GM12878 (cell line): ENCODE data around the gene RXFP4. TPM values are rescaled to one million over a fixed set of nuclear protein-coding genes. Genes with fewer than 3 reads are reported as not detected.

Source experiments
- ATF7 ChIP-seq: fragments of 450-650 bp; IDR thresholded peaks from 2 replicates; pipeline ENCODE4 v1.6.1; 2016; ENCODE audit warnings: low read depth, mild to moderate bottlenecking
- CBX5 ChIP-seq: sonication (generic); IDR thresholded peaks from 2 replicates; pipeline ENCODE4 v1.6.1; 2016; ENCODE audit warnings: low read depth, moderate library complexity, mild to moderate bottlenecking, inconsistent platforms
- CHD1 ChIP-seq: IDR thresholded peaks from 2 replicates; pipeline ENCODE4 v1.6.1; 2012; ENCODE audit warnings: low read depth, low read length, improper control_type of control experiment
- CREB1 ChIP-seq: IDR thresholded peaks from 2 replicates; pipeline ENCODE4 v1.6.1; 2012; ENCODE audit warnings: low read depth, mild to moderate bottlenecking, inconsistent platforms
- KLF5 ChIP-seq: fragments of 450-650 bp; IDR thresholded peaks from 2 replicates; pipeline ENCODE4 v1.6.1; 2014; ENCODE audit warnings: mild to moderate bottlenecking; ENCODE audit not compliant: partially characterized antibody
- LARP7 ChIP-seq: fragments of 450-650 bp; IDR thresholded peaks from 2 replicates; pipeline ENCODE4 v1.6.1; 2017; ENCODE audit warnings: mild to moderate bottlenecking
- MEF2A ChIP-seq: IDR thresholded peaks from 2 replicates; pipeline ENCODE4 v1.6.1; 2011; ENCODE audit warnings: low read depth, mild to moderate bottlenecking, low read length, moderate library complexity; ENCODE audit not compliant: insufficient read depth
- MTA2 ChIP-seq: fragments of 450-650 bp; IDR thresholded peaks from 2 replicates; pipeline ENCODE4 v1.6.1; 2016; ENCODE audit warnings: low read depth, mild to moderate bottlenecking, moderate library complexity
- RAD51 ChIP-seq: fragments of 450-650 bp; IDR thresholded peaks from 2 replicates; pipeline ENCODE4 v1.6.1; 2016; ENCODE audit warnings: moderate library complexity, mild to moderate bottlenecking, inconsistent platforms
- RB1 ChIP-seq: fragments of 450-650 bp; formaldehyde crosslinking; IDR thresholded peaks from 2 replicates; pipeline ENCODE4 v1.6.1; 2017; ENCODE audit warnings: mild to moderate bottlenecking, borderline replicate concordance
- SIX5 ChIP-seq: IDR thresholded peaks from 2 replicates; pipeline ENCODE4 v1.6.1; 2011; ENCODE audit warnings: mild to moderate bottlenecking, low read depth, low read length, moderate library complexity; ENCODE audit not compliant: severe bottlenecking
- SMARCA5 ChIP-seq: fragments of 450-650 bp; IDR thresholded peaks from 2 replicates; pipeline ENCODE4 v1.6.1; 2017; ENCODE audit warnings: mild to moderate bottlenecking
- SMC3 ChIP-seq: IDR thresholded peaks from 2 replicates; pipeline ENCODE4 v1.6.1; 2011; ENCODE audit warnings: low read length, improper control_type of control experiment, borderline replicate concordance
- SREBF1 ChIP-seq: IDR thresholded peaks from 2 replicates; pipeline ENCODE4 v1.6.1; 2012; ENCODE audit warnings: mild to moderate bottlenecking, low read length
- ZNF207 ChIP-seq: fragments of 450-650 bp; IDR thresholded peaks from 2 replicates; pipeline ENCODE4 v1.6.1; 2014; ENCODE audit warnings: antibody characterized with exemption, mild to moderate bottlenecking, borderline replicate concordance
- polyA plus RNA-seq, 11 experiments: library from polyadenylated mRNA; depleted of rRNA in 4 of 11; unstranded in 6 of 11; stranded (reverse) in 5 of 11; fragments of >200 nt; fragmentation: Nextera tagmentation in 4 of 11; fragmentation: Illumina TruSeq in 1 of 11; extraction: Ambion mirVana in 4 of 11; extraction: Trizol in 1 of 11; gene quantifications; 1 replicate in 1 of 11; 2 replicates in 10 of 11; pipeline versions ENCODE4 v1.2.1 to v1.2.3, GENCODE V29; 2011 to 2016; ENCODE audit warnings: inconsistent platforms in 2 of 11, missing spikeins in 2 of 11, low read depth in 1 of 11
- total RNA-seq, 4 experiments: library from RNA; depleted of rRNA in 3 of 4; stranded (reverse); fragments of >200 nt in 3 of 4; fragmentation: Illumina TruSeq in 1 of 4; extraction: Trizol in 1 of 4; gene quantifications; 2 replicates each; pipeline versions ENCODE4 v1.2.1 to v1.2.3, GENCODE V29; 2013 to 2021
- TF ChIP-seq, protein P1 (sequence below): fragments of 450-650 bp; IDR thresholded peaks from 2 replicates; pipeline ENCODE4 v1.6.1; 2018; ENCODE audit warnings: mild to moderate bottlenecking, low read depth, moderate library complexity; ENCODE audit not compliant: partially characterized antibody
- TF ChIP-seq, protein P2 (sequence below): fragments of 450-650 bp; formaldehyde crosslinking; IDR thresholded peaks from 2 replicates; pipeline ENCODE4 v1.5.0; 2022; ENCODE audit warnings: mild to moderate bottlenecking, missing genetic modification characterization
- TF ChIP-seq, protein P3 (sequence below): IDR thresholded peaks from 2 replicates; pipeline ENCODE4 v1.6.1; 2011; ENCODE audit warnings: low read depth, low read length, improper control_type of control experiment, borderline replicate concordance
- TF ChIP-seq, protein P4 (sequence below): fragments of 450-650 bp; IDR thresholded peaks from 2 replicates; pipeline ENCODE4 v1.6.1; 2017; ENCODE audit warnings: mild to moderate bottlenecking, moderate library complexity

RXFP4 gene
- total and polyA plus RNA-seq, 10 of the 15 experiments (the other 5 are each of a cell fraction or from before 2014, with no cell fraction given) = 0.10 to 0.40 (median 0.39) TPM; not detected in 7

DNA sequence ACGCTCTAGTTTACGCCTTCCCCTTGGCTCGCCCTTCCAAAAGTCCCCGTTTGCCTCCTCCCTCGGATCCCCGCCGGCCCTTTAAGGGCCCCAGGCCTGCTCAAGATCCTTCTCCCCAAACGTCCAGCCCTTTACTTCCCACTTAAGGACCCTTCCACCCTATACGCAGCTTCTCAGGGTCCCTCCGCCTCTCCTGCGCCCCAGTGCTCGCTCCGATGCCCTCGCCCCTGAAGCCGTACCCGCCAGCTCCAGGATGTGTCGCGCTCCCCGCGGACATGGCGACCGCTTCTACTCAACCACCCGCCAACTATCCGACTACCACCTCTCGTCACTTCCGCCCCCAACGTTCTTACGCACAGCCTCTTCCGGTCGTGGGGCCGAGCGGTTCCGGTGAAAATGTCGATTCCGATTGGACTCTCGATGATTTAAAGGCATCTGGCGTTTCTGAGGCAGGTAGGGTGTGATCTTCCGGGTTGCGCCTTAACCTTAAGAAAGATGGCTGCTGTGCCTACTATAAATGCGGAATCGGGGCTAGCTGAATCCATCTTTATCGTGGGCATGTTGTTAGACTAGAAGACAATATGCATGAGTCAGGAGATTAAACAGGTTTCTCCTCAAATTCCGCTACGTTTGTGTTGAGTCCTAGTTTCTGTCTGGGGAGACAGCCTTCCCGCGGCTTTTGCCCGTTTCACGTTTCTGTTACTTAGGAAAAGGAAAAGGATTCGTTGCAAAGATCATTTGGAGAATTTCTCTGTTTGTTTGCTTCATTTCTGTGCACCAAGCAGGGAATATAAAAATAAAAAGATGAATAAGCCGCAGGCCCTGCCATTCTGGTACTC, 7.1 kb upstream of the RXFP4 start, which contains the start of gene KHDC4 (continued):
- peak; percentile 64 for TF ChIP-seq SREBF1
- TF ChIP-seq ATF7 = peak; percentile 76
- no peak for TF ChIP-seq SMC3
- TF ChIP-seq CREB1 = peak; percentile 94
- peak; percentile 56; the same call in 1 of the 2 replicates for TF ChIP-seq LARP7
- TF ChIP-seq KLF5 = peak; percentile 44
- TF ChIP-seq, protein P1, sequence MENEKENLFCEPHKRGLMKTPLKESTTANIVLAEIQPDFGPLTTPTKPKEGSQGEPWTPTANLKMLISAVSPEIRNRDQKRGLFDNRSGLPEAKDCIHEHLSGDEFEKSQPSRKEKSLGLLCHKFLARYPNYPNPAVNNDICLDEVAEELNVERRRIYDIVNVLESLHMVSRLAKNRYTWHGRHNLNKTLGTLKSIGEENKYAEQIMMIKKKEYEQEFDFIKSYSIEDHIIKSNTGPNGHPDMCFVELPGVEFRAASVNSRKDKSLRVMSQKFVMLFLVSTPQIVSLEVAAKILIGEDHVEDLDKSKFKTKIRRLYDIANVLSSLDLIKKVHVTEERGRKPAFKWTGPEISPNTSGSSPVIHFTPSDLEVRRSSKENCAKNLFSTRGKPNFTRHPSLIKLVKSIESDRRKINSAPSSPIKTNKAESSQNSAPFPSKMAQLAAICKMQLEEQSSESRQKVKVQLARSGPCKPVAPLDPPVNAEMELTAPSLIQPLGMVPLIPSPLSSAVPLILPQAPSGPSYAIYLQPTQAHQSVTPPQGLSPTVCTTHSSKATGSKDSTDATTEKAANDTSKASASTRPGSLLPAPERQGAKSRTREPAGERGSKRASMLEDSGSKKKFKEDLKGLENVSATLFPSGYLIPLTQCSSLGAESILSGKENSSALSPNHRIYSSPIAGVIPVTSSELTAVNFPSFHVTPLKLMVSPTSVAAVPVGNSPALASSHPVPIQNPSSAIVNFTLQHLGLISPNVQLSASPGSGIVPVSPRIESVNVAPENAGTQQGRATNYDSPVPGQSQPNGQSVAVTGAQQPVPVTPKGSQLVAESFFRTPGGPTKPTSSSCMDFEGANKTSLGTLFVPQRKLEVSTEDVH = peak; percentile 95
- TF ChIP-seq RB1 = peak; percentile 71; the same call in 1 of the 2 replicates
- TF ChIP-seq SMARCA5 = peak; percentile 77; the same call in 1 of the 2 replicates
- 0 out of 2 replicates have a peak, but pooled peaks have one; percentile 46 for TF ChIP-seq ZNF207
- TF ChIP-seq SIX5 = peak; percentile 71
- peak; percentile 87 for TF ChIP-seq MTA2
- TF ChIP-seq CBX5 = no peak
- no peak for TF ChIP-seq RAD51
- TF ChIP-seq CHD1 = no peak
- TF ChIP-seq MEF2A = no peak
- TF ChIP-seq, protein P2, sequence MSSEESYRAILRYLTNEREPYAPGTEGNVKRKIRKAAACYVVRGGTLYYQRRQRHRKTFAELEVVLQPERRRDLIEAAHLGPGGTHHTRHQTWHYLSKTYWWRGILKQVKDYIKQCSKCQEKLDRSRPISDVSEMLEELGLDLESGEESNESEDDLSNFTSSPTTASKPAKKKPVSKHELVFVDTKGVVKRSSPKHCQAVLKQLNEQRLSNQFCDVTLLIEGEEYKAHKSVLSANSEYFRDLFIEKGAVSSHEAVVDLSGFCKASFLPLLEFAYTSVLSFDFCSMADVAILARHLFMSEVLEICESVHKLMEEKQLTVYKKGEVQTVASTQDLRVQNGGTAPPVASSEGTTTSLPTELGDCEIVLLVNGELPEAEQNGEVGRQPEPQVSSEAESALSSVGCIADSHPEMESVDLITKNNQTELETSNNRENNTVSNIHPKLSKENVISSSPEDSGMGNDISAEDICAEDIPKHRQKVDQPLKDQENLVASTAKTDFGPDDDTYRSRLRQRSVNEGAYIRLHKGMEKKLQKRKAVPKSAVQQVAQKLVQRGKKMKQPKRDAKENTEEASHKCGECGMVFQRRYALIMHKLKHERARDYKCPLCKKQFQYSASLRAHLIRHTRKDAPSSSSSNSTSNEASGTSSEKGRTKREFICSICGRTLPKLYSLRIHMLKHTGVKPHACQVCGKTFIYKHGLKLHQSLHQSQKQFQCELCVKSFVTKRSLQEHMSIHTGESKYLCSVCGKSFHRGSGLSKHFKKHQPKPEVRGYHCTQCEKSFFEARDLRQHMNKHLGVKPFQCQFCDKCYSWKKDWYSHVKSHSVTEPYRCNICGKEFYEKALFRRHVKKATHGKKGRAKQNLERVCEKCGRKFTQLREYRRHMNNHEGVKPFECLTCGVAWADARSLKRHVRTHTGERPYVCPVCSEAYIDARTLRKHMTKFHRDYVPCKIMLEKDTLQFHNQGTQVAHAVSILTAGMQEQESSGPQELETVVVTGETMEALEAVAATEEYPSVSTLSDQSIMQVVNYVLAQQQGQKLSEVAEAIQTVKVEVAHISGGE (CRISPR knock-in tag) = no peak
- TF ChIP-seq, protein P3, sequence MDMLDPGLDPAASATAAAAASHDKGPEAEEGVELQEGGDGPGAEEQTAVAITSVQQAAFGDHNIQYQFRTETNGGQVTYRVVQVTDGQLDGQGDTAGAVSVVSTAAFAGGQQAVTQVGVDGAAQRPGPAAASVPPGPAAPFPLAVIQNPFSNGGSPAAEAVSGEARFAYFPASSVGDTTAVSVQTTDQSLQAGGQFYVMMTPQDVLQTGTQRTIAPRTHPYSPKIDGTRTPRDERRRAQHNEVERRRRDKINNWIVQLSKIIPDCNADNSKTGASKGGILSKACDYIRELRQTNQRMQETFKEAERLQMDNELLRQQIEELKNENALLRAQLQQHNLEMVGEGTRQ = no peak
- TF ChIP-seq, protein P4, sequence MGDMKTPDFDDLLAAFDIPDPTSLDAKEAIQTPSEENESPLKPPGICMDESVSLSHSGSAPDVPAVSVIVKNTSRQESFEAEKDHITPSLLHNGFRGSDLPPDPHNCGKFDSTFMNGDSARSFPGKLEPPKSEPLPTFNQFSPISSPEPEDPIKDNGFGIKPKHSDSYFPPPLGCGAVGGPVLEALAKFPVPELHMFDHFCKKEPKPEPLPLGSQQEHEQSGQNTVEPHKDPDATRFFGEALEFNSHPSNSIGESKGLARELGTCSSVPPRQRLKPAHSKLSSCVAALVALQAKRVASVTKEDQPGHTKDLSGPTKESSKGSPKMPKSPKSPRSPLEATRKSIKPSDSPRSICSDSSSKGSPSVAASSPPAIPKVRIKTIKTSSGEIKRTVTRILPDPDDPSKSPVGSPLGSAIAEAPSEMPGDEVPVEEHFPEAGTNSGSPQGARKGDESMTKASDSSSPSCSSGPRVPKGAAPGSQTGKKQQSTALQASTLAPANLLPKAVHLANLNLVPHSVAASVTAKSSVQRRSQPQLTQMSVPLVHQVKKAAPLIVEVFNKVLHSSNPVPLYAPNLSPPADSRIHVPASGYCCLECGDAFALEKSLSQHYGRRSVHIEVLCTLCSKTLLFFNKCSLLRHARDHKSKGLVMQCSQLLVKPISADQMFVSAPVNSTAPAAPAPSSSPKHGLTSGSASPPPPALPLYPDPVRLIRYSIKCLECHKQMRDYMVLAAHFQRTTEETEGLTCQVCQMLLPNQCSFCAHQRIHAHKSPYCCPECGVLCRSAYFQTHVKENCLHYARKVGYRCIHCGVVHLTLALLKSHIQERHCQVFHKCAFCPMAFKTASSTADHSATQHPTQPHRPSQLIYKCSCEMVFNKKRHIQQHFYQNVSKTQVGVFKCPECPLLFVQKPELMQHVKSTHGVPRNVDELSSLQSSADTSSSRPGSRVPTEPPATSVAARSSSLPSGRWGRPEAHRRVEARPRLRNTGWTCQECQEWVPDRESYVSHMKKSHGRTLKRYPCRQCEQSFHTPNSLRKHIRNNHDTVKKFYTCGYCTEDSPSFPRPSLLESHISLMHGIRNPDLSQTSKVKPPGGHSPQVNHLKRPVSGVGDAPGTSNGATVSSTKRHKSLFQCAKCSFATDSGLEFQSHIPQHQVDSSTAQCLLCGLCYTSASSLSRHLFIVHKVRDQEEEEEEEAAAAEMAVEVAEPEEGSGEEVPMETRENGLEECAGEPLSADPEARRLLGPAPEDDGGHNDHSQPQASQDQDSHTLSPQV = no peak
